Endothelial cell of umbilical vein (primary cell): ENCODE data around the gene THSD8.

ENCODE experiments used
- CTCF ChIP-seq, 2 donors: IDR thresholded peaks; 1 replicate in 1 of 2; 2 replicates in 1 of 2; pipeline ENCODE4 v1.5.1; 2011; ENCODE audit warnings: low read length in 2 of 2, mild to moderate bottlenecking in 2 of 2, moderate library complexity in 2 of 2, control low read depth in 1 of 2, inconsistent platforms in 1 of 2, low read depth in 1 of 2; ENCODE audit not compliant: insufficient read depth in 1 of 2; ENCODE audit errors: extremely low read depth in 1 of 2
- EZH2 ChIP-seq: IDR thresholded peaks from 2 replicates; pipeline ENCODE4 v1.6.1; 2012; ENCODE audit warnings: borderline replicate concordance, low read depth, mild to moderate bottlenecking, moderate library complexity, low read length, inconsistent platforms; ENCODE audit not compliant: severe bottlenecking
- FOS ChIP-seq: IDR thresholded peaks from 2 replicates; pipeline ENCODE4 v1.6.1; 2011; ENCODE audit warnings: mild to moderate bottlenecking, low read length, moderate library complexity, borderline replicate concordance; ENCODE audit not compliant: insufficient read depth
- JUN ChIP-seq: IDR thresholded peaks from 2 replicates; pipeline ENCODE4 v1.6.1; 2011; ENCODE audit warnings: borderline replicate concordance, low read depth; ENCODE audit not compliant: insufficient read length, insufficient read depth
- MYC ChIP-seq: IDR thresholded peaks from one replicate; pipeline ENCODE4 v1.6.1; 2011; ENCODE audit warnings: mild to moderate bottlenecking, low read depth, low read length
- POLR2A ChIP-seq: IDR thresholded peaks from 2 replicates; pipeline ENCODE4 v1.6.1; 2012; ENCODE audit warnings: low read depth, mild to moderate bottlenecking, control low read depth, low read length
- POLR2AphosphoS5 ChIP-seq: IDR thresholded peaks from 2 replicates; pipeline ENCODE4 v1.6.1; 2012; ENCODE audit warnings: low read depth, mild to moderate bottlenecking, control low read depth, low read length, moderate library complexity; ENCODE audit not compliant: insufficient read depth
- TF ChIP-seq, protein P1 (sequence below): IDR thresholded peaks from 2 replicates; pipeline ENCODE4 v1.6.1; 2011; ENCODE audit not compliant: insufficient read depth, insufficient read length

GRCh38 chr19:12778017-12778904, 23.6 kb upstream of the THSD8 start:
- no peak for TF ChIP-seq CTCF (IDR thresholded peaks at IDR 0.05; ENCODE audit: extremely low read depth in 1 of 2, insufficient read depth in 1 of 2, low read depth in 1 of 2, low read length in 2 of 2)
- no peak for TF ChIP-seq EZH2
- TF ChIP-seq POLR2A, result no peak
- no peak for TF ChIP-seq JUN
- TF ChIP-seq, protein P1, sequence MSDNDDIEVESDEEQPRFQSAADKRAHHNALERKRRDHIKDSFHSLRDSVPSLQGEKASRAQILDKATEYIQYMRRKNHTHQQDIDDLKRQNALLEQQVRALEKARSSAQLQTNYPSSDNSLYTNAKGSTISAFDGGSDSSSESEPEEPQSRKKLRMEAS, result no peak
- TF ChIP-seq POLR2AphosphoS5, result no peak
- no peak for TF ChIP-seq MYC
- TF ChIP-seq FOS, result no peak
